GM18873 (cell line): ENCODE results near the gene SLCO2A1.

Experiments used
- ATAC-seq: cut with Tn5 transposase; IDR thresholded peaks from one replicate; pipeline ENCODE4 v1.9.1; 2021; ENCODE audit warnings: mild to moderate bottlenecking, moderate library complexity, moderate number of reproducible peaks; ENCODE audit not compliant: unreplicated experiment, low FRiP score

The SLCO2A1 gene

DNA sequence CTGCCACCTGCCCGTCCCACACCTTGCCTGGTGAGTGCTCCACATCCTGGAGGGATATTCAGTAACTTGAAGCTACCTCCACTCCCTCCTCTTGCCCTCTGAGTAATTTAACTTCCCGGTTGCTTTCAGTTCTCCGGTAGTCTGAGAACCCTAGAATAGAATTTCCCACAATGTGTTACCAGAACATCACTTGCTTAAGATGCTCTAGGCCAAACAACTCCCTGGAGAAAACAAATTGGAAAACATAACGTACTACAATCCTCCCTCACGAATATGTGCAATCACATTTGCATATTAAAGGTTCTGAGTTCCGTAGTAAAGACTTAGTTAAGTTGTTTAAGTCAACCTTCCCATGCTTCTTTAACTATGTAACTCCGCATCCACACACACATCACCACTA, 44.8 kb downstream of the SLCO2A1 start:
- no peak for ATAC-seq

GRCh38 chr3:133983576-133984560, 45.9 kb downstream of the SLCO2A1 start:
- ATAC-seq, result no peak

DNA sequence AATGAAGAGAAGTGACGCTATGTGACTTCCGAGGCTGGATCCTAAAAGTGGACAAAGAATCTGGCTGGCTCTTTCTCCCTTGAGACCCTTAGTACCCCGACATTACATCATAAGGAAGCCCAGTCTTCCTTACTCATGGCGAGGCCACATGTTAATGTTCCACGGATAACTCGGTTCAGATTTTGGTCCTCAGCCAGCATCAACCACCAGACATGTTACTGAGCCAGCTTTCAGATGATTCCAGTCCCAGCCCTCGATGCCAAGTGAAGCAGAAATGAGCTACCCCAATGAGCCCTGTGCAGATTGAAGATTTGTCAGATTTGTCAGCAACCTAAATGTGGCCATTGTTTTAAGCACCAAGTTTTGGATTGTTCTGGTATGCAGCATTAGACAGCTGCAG, 46.6 kb downstream of the SLCO2A1 start:
- no peak for ATAC-seq

DNA sequence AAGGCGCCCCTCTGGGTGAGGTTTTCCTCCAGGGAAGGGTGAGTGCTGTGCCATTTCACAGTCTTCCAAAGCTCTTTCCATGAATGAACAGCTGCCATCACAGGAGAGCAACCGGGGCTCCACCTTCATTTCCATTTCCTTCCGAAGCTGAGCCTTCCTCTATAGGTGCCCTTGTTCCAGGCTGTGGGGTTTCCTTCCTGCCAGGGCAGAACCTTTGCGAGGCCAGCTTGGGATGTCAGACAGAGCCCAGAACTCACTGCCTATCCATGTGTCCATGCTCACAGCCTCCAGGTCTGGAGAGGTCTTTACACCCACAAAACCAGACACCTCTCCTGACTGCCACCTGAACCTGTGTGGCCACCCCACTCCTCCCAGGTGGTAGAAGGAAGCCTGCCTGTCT, 49.2 kb downstream of the SLCO2A1 start:
- no peak for ATAC-seq

- ATAC-seq, result no peak
These were observed 49.7 kb downstream of the SLCO2A1 start for GRCh38 chr3:133980035-133980434.

- ATAC-seq, result no peak
These were observed 50.2 kb downstream of the SLCO2A1 start for GRCh38 chr3:133979553-133979952.

GRCh38 chr3:133977568-133977967, 52.2 kb downstream of the SLCO2A1 start:
- no peak for ATAC-seq

DNA sequence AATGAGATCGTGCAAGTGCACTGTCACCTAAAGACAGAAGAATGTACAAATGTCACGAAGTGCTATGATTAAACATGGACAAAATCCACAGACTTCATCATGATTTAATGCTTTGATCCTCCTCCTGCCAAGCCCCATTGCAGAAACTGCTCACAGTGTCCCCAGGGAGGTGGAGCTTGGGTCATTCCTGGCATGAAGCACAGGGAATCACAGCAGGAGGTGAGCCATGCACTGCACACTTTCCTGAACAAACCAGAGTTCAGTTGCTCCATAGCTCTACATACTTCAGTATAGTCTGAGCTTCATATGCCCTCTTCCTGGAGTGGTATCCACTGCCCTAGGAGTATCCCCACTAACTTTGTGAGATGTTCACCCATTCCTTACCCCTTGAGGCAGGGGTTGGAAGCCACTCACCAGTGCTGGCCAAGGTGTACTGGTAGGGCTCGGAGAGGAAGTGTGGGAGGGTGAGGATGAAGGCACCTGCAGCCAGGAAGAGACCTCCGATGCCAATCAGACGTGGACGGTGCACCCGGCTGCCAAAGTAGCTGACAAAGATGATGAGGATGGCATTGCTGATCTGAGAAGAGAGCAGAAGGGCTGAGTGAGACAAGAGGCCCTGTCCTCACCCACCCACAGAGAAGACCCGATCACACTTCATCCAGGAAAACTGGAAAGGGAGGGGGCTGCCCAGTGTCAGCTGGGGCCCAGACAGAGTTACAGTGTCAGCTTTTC, 56.3 kb downstream of the SLCO2A1 start:
- ATAC-seq, result no peak

- ATAC-seq, result no peak
These were observed 57.6 kb downstream of the SLCO2A1 start for GRCh38 chr3:133972156-133972555.

DNA sequence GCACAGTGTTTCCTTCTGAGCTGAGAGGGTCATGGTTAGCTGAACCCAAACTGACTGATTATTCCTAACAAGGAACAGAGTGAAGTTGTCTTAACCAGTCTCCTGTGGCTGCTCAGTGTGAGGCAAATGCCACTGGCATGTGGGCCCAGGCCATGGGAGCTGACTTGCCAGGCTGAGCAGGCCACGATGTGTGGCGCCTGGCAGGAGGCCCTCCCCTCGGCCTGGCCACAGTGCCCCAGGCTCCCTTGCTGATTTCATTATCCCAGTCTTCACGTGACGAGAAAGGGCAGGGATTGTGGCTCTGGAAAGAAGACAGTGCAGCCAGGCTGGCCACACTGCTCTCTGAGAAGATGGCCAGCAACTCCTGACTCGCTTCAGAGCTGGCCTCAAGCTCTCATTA, 58.8 kb downstream of the SLCO2A1 start:
- no peak for ATAC-seq

- ATAC-seq, result no peak
These were observed 59.4 kb downstream of the SLCO2A1 start for GRCh38 chr3:133970339-133970738.

DNA sequence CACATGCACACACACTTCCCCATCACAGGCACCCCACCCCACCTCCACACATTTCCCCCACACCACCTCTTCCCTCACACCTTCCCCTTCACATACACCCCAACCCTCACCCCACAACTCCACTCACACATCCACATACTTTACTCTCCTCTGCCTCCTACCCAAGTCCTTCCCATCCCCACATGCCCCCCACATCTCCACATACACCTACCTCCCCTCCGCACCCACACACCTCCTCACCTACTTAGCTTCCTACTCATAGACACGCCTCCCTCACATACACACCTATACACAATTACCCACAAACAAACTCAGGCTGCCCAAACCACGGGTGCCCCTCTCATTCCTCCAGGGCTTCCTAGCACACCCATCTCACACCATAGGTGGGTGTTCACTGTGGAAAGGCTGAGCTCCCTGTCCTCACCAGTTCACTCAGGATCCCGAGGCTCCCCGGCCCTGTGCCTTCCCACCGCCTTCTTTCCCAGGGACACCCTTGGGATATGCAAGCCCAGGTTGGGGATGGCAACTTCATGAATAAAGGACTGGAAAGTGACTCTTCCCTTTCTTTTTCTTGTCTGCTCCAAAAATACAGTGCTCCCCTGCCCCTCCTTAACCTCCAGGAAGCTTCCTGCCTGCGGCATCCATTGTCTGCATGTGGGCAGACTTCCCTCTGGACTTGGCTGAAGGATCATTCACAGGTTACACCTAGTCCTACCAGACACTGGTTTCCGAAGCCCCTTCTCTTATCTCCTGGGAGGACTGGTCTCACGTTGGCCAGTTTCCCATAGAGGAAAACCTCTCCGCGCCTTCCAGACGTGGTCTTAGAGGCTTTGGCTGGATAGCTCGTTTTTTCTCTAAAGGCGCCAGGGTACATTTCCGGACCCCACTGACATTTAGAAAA, 61.5 kb downstream of the SLCO2A1 start:
- ATAC-seq, result no peak

DNA sequence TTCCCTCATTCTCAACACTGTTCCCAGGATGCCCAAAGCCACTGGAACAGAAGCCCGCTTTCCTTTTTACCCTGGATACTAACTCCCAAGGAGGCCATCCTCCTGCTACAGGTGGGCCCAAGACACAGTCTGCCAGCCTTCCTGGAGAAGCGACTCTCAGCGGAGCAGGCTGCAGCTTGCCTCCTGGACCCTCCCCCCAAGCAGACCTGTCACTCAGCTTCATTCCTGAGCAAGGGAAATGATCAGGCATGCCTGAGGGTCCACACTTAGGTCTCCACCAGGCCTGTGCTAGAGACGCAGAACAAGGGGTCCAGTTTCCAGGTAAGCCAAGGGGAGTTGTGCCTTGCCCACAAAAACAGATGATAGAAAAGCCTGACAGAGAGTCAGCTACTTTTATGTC, 62.8 kb downstream of the SLCO2A1 start:
- no peak for ATAC-seq

- no peak for ATAC-seq
These were observed 63.8 kb downstream of the SLCO2A1 start for GRCh38 chr3:133965906-133966305.

- ATAC-seq, result no peak
These were observed 64.6 kb downstream of the SLCO2A1 start for GRCh38 chr3:133965013-133965570.

- ATAC-seq, result no peak
These were observed 65.2 kb downstream of the SLCO2A1 start for GRCh38 chr3:133964547-133964946.

DNA sequence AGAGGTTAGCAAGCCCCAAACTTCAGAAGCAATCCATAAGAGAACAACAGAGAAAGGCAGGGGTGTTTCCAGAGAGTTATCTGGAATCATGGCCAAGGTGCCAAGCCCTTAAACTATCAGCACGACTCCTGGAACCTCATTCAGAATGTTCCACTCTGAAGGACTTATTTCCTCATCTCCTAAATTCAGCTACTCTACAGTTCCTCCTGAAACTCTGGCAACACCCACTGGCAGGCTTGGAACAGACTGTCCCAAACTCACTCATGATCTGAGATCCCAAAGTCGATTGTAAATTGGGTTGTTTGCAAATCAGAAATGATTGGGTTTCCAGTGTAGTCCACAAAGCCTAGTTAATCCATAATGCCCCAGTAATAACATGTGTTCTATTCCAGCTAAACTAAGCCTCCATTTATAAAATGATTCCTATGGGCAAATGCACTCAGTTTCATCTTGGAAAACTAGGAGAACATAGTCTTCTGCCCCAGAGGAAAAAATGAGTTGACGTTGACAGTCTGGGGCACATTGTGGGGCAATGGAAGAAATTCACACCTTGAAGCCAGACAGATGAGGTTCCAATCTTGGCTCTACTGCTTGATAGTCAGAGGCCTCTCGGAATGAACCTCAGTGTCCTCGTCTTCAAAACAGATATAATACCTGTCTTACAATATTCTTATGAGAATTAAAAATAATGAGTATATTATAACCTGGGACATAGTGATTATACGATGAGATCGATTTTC, 65.9 kb downstream of the SLCO2A1 start:
- no peak for ATAC-seq

- no peak for ATAC-seq
These were observed 66.9 kb downstream of the SLCO2A1 start for GRCh38 chr3:133962849-133963248.

- no peak for ATAC-seq
These were observed 71.5 kb downstream of the SLCO2A1 start for GRCh38 chr3:133958071-133958805.
